GM18511 (cell line): Measurements from ENCODE around the gene TBC1D22A.

Source experiments
- ATAC-seq: cut with Tn5 transposase; IDR thresholded peaks from one replicate; pipeline ENCODE4 v1.9.1; 2021; ENCODE audit warnings: mild to moderate bottlenecking, moderate library complexity; ENCODE audit not compliant: unreplicated experiment

Gene TBC1D22A

DNA sequence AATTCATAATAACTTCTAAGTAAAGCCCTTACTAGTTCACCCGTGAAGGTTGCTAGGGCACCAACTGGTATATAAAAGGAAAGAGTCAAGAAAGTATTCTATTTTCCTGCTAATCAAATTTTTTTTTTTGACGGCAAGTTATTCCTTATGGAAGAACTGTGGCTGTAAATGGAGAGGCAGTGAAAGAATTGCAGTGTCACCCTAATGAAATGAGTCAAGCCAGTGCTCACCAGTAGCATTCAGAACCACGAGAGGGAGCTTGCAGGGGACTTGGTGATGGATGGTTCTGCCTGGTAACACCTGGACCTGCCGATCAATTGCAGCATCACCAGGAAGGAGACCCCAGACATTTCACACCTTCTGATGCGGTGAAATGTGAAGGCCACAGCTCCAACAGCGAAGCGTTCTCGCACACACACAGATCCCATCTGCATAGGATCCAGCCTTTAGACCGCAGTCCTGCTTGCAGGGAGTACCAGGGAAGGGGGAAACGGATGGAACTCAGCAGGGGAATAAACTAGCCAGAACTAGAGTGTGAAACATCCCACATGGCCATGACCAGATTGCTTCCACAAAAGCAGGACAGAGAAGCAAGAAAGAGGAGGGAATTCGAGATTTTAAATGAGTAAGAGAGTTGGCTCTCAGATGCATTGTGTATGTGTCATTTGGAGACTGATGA, 326.2 kb downstream of the TBC1D22A start:
- ATAC-seq = no peak

- no peak for ATAC-seq
These were observed 326.9 kb downstream of the TBC1D22A start for GRCh38 chr22:47089374-47089773.

DNA sequence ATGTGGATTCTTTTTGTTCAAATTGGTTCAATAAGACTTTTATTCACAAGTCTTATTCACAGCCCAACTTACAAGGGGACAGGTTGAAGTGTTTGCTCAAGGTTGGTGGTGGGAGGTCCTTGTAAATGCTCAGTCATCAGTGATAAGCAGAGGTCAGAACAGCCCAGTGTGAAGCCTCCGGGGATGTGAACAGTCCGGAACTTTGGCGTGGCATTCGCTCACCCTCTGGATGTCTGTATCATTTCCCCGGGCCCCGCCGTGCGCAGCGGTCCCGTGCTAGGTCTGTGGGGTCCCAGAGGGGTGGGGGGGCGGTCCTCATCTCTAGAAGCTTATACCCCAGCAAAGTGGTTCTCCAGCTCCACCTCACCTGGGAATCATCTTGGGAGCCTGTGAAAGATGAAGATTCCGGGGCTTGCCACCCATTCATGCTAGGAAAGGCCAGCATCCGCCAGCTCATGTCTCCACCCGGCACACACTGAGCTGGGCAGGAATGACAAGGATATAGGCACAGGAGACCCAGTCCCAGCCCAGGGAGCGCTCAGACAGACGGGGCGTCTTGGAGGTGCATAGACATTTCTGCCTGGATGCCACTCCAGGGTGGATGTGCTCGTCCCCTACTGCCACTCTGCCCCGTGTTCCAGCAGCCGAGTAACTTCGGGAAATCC, 327.5 kb downstream of the TBC1D22A start:
- ATAC-seq = no peak

DNA sequence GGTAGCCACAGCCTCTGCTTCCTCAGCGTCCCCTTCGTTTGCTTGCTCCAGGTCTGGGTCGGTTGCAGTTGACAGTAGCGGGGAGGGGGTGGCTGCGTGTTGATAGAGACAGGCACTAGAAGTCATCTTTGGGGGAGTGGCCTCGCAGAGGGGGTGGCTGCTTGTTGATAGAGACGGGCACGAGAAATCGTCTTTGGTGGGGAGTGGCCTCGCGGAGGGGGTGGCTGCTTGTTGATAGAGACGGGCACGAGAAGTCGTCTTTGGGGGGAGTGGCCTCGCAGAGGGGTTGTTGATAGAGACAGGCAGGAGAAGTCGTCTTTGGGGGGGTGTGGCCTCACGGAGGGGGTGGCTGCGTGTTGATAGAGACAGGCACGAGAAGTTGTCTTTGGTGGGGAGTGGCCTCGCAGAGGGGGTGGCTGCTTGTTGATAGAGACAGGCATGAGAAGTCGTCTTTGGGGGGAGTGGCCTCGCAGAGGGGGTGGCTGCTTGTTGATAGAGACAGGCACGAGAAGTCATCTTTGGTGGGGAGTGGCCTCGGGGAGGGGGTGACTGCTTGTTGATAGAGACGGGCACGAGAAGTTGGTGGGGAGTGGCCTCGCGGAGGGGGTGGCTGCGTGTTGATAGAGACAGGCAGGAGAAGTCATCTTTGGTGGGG, 328.3 kb downstream of the TBC1D22A start:
- ATAC-seq = no peak

GRCh38 chr22:47091246-47091651, 328.8 kb downstream of the TBC1D22A start:
- no peak for ATAC-seq

DNA sequence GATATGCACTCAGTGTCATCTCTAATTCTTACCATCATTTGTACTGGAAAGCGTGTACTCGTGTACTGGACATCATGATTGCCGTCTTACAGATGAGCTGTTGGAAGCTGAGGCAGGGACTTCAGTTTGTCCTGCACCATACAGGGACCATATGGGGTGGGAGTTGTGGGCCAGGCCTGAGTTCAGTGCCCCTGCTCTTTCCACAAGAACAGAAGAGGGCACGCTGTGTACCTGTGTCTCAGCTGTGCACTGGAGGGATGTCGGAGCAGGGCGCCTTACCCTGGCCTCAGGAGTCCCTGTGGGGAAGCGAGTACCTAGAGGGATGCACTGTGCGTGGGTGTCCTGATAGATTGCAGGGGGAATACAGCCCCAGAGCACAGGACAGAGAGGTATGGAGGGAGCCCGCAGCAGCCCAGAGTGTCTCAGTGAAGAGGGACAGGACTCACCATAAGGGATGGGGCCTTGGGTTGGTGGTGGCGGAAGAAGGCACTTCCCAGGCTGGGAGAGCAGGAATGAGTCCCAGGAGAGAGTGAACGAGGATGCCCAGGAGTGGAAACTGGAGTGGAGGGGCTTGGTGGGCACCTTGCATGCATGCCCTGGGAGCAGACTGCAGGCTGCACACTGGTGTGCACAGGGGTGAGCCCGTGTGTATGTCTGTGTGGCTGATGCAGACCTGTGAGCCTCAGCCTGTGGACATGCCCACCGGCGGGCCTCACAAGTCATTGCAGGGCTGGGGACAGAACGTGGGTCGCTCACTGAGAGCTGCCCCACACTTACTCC, 329.7 kb downstream of the TBC1D22A start:
- no peak for ATAC-seq

GRCh38 chr22:47092896-47093311, 330.5 kb downstream of the TBC1D22A start:
- no peak for ATAC-seq

- ATAC-seq = no peak
These were observed 331.3 kb downstream of the TBC1D22A start for GRCh38 chr22:47093720-47094119.

DNA sequence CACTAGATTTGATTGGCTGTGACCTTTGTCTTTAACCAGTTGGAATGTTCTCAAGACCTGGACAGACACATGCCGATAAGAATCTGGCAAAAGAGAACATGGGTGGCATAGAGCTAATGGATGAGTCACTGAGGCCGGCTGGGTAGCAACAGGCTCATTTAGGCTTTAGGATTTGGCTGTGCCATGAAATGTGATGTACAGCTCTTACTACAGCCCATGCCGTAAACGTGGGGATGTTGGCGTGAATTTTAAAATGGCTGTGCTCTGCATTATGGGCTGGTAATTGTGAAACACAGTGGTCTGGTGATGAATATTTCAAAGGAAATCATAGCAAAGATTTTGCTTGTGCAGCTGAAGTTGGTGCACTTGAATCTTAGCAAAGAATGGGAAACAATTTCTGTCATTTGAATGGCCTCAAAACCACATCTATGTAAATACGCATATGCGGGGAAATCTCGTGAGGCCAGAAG, 332.4 kb downstream of the TBC1D22A start:
- ATAC-seq = no peak

- no peak for ATAC-seq
These were observed 333.1 kb downstream of the TBC1D22A start for GRCh38 chr22:47095395-47096122.

GRCh38 chr22:47098121-47098520, 335.7 kb downstream of the TBC1D22A start:
- no peak for ATAC-seq

DNA sequence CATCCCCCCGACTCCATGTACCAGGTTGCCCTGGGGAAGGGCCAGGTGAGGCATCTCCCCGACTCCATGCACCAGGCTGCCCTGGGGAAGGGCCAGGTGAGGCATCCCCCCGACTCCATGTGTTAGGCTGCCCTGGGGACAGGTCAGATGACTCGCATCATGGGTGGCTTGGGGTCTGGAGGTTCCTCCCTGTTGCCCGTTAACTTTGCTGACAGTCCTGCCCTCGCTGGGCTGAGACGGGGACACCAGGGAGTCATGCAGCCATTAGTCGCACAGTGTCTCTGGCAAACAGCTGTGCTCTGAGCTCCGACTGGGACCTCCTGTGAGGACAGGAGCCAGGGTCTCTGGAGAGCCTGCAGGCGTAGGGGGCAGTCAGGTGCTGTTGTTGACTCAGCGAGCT, 336.1 kb downstream of the TBC1D22A start:
- no peak for ATAC-seq

DNA sequence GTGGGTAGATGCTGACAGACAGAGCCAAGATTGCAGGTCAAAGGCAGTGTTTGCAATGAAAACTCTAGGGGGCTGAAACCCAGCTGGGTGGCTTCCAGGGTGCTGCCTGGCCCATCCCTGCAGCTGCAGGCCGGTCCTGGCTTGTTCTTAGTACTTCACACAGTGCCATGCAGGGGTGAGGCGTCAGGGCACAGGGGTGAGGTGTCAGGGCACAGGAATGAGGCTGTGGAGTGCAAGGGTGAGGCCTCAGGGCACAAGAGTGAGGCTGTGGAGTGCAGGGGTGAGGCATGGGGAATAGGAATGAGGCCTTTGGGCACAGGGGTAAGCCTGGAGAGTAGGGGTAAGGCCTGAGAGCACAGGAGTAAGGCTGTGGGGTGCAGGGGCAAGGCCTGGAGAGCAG, 337.6 kb downstream of the TBC1D22A start:
- ATAC-seq = no peak

DNA sequence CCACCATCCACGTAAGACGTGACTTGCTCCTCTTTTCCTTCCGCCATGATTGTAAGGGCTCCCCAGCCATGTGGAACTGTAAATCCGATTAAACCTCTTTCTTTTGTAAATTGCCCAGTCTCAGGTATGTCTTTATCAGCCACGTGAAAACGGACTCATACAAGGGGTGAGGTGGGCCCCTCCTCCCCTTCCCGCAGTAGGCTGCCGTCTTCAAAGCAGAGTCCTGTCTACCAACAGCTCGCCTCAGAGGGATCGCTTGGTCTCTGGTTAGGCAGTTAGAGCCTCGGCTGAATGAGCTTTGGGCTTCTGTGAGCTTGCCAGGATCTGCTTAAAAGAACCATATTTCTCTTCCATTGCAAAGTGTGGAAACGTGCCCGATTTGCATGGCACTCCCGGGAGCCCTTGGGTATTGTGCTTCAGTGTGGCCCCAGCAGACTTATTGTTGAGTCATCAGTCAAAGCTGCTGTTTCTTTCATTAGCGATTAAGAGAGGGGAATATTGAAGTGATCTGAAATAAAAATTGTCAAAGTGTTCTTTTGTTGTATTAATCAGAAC, 338.3 kb downstream of the TBC1D22A start:
- no peak for ATAC-seq

DNA sequence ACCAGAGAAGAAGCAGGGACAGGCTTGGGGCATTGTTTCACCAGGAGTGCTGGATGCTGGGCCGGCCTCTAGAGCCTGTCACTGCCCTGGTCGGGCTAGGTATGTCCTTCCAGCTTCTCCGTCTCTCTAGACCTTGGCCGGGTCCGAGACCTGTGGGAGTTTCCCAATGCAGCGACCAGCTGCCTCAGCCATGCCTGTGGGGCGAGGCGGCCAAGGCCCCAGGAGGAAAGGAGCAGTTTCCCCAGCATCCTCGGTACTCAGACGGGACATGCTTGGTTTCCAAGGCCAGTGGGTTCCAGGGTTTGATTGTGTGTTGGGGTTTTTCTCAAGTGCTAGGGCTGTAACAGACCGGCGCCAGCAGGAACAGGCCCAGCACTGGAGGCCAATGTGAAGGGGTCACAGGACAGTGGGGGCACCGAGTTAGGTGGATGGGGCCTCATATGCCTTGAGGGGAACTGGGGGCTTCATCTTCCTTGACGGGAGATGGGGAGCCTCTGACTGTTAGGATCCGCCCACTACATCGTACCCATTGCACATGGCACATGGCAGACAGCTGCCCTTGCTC, 339.0 kb downstream of the TBC1D22A start:
- no peak for ATAC-seq

DNA sequence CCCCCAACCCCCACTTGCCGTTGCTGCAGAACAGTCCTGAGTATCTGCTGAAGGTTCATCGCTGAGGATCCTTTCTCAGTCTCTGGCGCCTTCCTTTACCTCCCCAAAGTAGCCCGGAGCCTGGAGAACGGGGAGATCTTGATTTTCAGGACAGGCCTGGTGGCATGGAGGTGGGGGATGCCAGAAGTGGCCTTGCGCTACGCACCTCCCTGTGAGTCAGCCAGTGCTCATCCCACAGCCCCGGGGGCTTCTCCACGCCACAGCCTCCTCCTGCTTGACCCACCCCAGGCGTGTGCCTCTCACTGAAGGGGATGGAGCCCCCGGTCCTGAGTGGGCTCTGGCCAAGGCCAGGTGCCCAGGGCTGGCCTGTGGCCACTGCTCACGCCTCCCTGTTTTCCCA, 339.6 kb downstream of the TBC1D22A start:
- ATAC-seq = no peak

GRCh38 chr22:47102648-47103047, 340.2 kb downstream of the TBC1D22A start:
- ATAC-seq = no peak

DNA sequence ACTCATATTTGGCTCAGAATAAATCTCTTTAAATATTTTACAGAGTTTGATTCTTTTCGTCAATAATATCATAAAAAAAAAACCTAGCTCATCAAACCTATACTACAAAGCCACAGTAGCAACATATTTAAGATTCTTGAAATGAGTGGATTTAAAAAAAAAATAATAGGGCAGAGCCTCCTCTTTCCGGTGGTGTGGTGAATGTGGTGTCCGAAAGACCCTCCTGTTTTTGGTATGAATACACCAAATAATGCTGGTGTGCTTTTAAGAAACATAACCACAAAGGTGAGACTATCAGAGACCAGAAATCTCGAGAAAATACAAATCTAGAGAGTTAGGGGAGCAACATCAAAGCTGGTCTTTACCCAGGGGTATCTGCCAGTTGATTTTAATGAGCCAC, 342.6 kb downstream of the TBC1D22A start:
- ATAC-seq = no peak

- ATAC-seq = no peak
These were observed 344.4 kb downstream of the TBC1D22A start for GRCh38 chr22:47106806-47107205.

DNA sequence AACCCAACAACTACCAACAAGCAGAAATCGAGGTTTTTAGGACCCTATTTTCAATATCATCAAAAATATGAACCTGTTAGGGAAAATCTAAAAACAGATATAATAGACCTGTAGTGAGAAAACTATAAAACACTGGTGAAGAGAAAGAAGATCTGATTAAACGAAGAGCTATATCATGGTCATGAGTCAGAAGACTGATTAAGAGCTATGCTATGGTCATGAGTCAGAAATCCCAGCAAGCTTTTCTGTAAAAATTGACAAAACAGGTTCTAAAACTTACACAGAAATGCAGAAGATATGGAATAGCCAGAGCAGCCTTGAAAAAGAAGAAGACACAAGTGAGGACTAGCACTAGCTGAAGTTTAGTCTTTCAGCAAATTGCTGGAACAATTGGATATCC, 345.0 kb downstream of the TBC1D22A start:
- no peak for ATAC-seq
